Fibroblast of skin of abdomen (primary cell): Measurements from ENCODE around the gene TCEA2.
"Not testable (repeated sequence)": the region's sequence is repeated elsewhere in the genome, so short reads cannot be mapped to it uniquely, and the experiment has no call there.

Experiments used
- DNase-seq: peaks from one replicate; pipeline ENCODE4 v3.0.0-alpha.2; 2013

TCEA2 gene

GRCh38 chr20:64110411-64111068 is 47.5 kb downstream of the TCEA2 start:
- no peak for DNase-seq

- no peak for DNase-seq
These were observed 49.0 kb downstream of the TCEA2 start for GRCh38 chr20:64111841-64112641.

GRCh38 chr20:64112691-64113443 is 49.9 kb downstream of the TCEA2 start:
- no peak for DNase-seq

- no peak for DNase-seq
These were observed 50.4 kb downstream of the TCEA2 start for GRCh38 chr20:64113444-64113775.

GRCh38 chr20:64113796-64114355 is 50.9 kb downstream of the TCEA2 start:
- DNase-seq = no peak

- no peak for DNase-seq
These were observed 51.5 kb downstream of the TCEA2 start for GRCh38 chr20:64114356-64114971.

- DNase-seq = no peak
These were observed 52.3 kb downstream of the TCEA2 start for GRCh38 chr20:64115171-64115911.

GRCh38 chr20:64116016-64116415 is 53.0 kb downstream of the TCEA2 start:
- no peak for DNase-seq

GRCh38 chr20:64116541-64117431 is 53.8 kb downstream of the TCEA2 start:
- no peak for DNase-seq

GRCh38 chr20:64117432-64117777 is 54.4 kb downstream of the TCEA2 start:
- DNase-seq = not testable (repeated sequence)

GRCh38 chr20:64119301-64119680 is 56.3 kb downstream of the TCEA2 start:
- DNase-seq = no peak

- DNase-seq = no peak
These were observed 56.8 kb downstream of the TCEA2 start for GRCh38 chr20:64119681-64120341.

GRCh38 chr20:64121586-64121985 is 58.6 kb downstream of the TCEA2 start:
- DNase-seq = no peak
